ENCODE measurements around the gene SDC1.
"Not testable (repeated sequence)": the region's sequence is repeated elsewhere in the genome, so short reads cannot be mapped to it uniquely, and the experiment has no call there.

The SDC1 gene

GRCh38 chr2:20224716-20225293, at the start of gene SDC1:
SDC1 (minus strand) TSS chr2:20225130; CDS start chr2:20224867, 263 bp downstream.
- peak; percentile 86 for DNase-seq (ENCODE audit: low spot score)

DNA sequence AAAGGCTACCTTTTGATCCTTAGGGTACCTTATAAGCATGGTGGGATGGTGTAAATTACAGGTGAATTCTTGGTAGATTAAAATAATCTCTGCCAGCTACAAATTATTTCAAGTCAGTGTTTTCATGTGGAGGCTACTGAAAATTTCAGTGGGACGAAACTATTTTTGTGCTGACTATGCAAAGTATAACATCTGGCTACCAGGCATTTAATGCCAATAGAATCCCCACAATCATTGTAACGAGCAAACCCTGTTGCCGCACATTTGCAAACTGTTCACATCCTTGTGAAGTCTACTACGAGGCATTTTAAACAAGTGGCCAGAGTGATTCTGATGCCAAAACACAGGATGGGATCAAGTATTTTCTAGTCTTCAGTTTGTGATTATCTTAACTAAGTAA, 48.1 kb upstream of the SDC1 start:
- DNase-seq (ENCODE audit: low spot score): no peak

- not testable (repeated sequence) for DNase-seq (ENCODE audit: low spot score)
Measured at GRCh38 chr2:20268317-20268716, 43.4 kb upstream of the SDC1 start.

- DNase-seq (ENCODE audit: low spot score): no peak
Measured at GRCh38 chr2:20267529-20267928, 42.6 kb upstream of the SDC1 start.

DNA sequence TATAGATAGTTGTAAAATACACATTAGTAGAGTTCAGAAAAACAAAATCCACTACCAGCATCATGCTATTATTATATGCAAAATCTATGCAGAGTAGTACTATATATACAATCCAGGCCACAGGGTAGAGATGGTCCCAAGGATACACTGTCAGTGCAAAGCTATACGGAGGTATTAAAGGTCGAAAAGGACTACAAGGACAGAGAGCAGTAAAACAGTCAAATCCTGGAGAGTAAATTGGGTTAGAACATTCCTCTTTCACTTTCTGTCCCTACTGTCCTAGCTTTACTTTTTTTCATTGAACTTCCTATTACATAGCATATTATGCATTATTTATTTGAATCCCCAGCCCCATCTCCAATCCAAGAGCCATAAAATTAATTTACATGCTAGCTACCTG, 39.7 kb upstream of the SDC1 start:
- no peak for DNase-seq (ENCODE audit: low spot score)

GRCh38 chr2:20257411-20257810, 32.5 kb upstream of the SDC1 start:
- DNase-seq (ENCODE audit: low spot score): no peak

- DNase-seq (ENCODE audit: low spot score): no peak
Measured at GRCh38 chr2:20254731-20255130, 29.8 kb upstream of the SDC1 start.

DNA sequence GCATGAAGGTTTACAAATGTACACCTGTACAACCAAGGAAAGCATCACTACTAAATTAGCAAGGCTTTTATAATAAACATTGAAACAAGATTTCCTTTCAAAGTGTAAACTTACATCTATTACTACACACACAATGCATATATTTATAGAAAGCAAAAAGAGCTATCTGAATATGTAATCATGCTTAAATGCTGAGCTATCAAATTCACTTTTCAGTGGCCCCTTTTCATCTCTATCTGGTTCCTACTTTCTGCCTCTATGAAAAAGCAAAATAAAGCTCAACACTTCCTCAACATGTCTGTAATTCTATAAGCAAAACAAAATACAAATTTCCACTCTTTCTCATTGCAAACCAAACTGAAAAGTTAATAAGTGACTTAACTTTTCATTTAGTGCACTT, 25.5 kb upstream of the SDC1 start:
- no peak for DNase-seq (ENCODE audit: low spot score)

GRCh38 chr2:20249170-20249569, 24.2 kb upstream of the SDC1 start:
- DNase-seq (ENCODE audit: low spot score): no peak

- DNase-seq (ENCODE audit: low spot score): no peak
Measured at GRCh38 chr2:20247084-20247483, 22.2 kb upstream of the SDC1 start.

DNA sequence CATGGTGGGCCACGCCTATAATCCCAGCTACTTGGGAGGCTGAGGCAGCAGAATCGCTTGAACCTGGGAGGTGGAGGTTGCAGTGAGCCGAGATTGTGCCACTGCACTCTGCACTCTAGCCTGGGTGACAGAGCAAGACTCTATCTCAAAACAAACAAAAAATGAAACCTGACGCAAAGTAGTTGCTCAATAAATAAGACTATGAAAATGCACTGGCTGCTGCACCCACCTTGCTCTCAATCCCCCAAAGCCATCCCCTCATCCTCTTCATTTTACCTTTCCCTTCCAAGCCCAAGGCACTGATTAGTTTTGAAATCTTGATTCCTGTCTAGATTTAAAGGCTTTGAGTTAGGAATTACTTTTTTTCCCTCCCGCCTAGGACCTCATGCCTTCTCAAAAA, 18.7 kb upstream of the SDC1 start:
- not testable (repeated sequence) for DNase-seq (ENCODE audit: low spot score)

DNA sequence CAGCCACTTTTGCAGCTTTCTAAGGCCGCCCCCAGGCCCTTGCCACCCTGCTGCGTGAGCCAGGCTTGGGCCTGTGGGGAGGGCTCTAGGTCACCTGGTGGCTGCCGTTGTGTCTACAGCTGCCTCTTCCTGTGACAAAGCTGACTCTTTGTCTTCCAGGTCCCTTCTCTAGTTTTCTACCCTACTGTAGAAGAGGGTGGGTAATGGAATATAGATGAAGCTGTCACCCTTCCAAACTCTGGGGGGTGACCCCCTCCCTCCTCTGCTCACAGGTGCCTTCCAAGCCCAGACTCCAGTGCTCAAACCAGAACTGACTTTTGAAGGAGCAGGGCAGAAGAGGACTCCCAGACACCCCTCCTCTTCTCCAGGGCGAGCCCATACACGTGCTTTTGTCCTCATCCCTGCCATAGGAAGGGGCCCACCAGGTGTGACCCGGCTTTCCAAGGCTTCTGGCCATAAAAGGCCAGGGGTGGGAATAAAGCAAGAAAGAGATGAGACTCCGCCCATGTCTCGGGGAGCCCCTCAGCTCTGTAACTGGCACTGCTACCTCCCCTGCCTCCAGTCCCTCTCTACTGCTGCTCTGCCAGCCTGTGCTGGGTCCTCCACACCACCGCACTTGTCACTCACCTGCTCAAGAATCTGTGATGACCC, 17.9 kb upstream of the SDC1 start:
- DNase-seq (ENCODE audit: low spot score): no peak

- peak; percentile 29 for DNase-seq (ENCODE audit: low spot score)
Measured at GRCh38 chr2:20241973-20242726, 17.2 kb upstream of the SDC1 start.

- not testable (repeated sequence) for DNase-seq (ENCODE audit: low spot score)
Measured at GRCh38 chr2:20240291-20240690, 15.4 kb upstream of the SDC1 start.

DNA sequence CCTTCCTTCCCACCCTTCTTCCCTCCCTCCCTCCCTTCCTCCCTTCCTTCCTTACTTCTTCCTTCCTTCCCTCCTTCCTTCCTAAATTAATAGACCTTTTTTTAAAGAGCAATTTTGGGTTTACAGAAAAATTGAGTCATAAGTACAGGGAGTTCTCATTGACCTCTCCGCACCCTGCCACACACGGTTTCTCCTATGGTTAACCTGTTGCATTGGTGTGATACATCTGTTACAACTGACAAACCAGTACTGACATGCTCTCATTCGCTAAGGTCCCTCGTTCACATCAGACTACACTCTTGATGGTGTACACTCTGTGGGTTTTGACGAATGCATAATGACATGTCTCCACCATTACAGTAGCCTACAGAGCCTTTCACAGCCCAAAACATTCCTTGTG, 11.6 kb upstream of the SDC1 start:
- no peak for DNase-seq (ENCODE audit: low spot score)

DNA sequence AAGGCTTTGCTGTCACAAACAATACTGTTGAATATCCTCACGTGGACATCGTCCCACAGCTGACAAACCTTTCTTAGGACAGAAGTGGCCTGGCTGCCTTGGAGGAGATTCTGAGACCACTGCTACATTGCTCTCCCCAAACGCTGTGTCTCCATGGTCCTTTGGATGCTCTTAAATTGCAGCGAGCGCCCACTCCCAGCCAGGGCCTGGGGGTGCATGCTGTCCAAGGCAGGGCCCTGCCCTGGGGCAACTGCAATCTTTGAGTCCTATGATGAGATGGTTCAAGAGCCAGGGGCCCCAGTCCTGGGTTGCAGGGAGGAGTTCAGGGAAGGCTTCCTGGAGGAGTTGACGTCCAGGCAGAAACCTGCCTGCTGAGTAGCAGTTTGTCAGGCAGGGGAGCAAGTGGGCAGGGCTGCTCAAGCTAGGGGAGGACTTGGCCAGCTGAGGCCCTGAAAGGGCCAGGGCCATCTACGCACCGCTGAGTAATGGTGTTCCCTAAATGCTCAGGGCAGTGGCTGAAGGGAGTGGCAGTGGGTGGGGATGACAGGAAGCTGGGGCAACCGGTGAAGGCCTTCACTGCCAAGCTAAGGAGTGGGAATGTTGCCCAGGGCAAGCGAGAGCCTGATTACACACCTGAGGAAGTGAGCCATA, 10.8 kb upstream of the SDC1 start:
- no peak for DNase-seq (ENCODE audit: low spot score)

- not testable (repeated sequence) for DNase-seq (ENCODE audit: low spot score)
Measured at GRCh38 chr2:20234597-20234996, 9.7 kb upstream of the SDC1 start.

DNA sequence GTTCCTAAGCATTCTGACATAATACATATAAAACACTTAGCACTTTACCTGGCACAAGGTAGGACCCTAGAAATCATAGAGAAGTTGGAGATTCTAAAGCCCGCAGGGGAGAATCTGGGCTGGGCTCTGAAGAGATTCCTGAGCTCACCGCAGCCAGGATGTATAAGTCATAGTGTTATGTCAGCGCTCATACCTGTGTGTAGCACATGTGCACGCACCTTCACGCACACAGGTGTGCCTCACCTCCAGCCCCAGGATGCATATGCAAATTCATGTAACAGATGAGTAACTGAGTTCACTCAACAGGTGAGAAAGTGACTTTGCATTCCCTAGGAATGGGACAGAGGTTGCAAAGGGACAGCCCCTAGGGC, 7.9 kb upstream of the SDC1 start:
- DNase-seq (ENCODE audit: low spot score): no peak

DNA sequence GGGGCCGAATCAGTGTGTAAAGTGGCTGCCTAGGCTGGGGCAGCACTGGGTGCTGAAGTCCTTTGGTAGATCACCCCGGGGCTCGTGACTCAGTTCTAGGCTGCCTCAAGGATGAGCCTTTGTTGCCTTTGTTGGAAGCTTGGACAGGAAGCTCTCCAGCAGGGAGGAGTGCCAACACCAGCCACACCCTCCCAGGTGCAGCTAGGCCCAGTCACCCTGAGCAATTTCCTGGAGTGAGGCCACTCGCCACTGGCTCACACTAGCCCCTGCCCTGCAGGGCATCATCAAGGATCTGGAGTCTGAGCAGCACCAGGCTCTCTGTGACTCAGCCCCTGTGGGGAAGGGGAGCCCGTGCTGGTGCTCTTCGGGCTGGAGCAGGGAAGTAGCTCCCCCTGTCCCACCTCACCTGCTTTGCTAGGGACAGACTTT, 6.7 kb upstream of the SDC1 start:
- no peak for DNase-seq (ENCODE audit: low spot score)

GRCh38 chr2:20231159-20231558, 6.2 kb upstream of the SDC1 start:
- no peak for DNase-seq (ENCODE audit: low spot score)

DNA sequence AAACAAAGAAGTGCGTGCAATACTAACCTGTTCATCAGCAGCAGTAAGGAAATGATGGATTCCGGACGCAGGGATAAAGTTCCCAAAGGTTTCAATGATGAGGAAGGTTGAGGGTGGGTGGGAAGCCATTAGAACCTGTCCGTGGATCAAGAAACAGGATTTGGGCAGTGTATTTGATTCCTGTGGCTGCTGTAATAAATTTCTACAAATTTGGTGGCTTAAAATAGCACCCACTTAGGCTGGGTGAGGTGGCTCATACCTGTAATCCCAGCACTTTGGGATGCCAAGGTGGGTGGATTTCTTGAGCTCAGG, 5.1 kb upstream of the SDC1 start:
- no peak for DNase-seq (ENCODE audit: low spot score)

GRCh38 chr2:20229322-20230113, 4.6 kb upstream of the SDC1 start:
- DNase-seq (ENCODE audit: low spot score): peak; percentile 83

Data from GM03348 (cell line).